H1 (cell line): ENCODE results near the gene SUPT4H1. TPM values are rescaled to one million over a fixed set of nuclear protein-coding genes. Genes with fewer than 3 reads are reported as not detected.

Experiments
- CTCF ChIA-PET: fragments of 300-600 bp; sonication (Branson Sonifier 250); formaldehyde crosslinking; loops from one replicate; lab custom pipeline; 2021; ENCODE audit not compliant: partially characterized antibody; lab: Charles Lee
- POLR2A ChIA-PET: fragments of 300-600 bp; sonication (Branson Sonifier 250); formaldehyde crosslinking; loops from one replicate; lab custom pipeline; 2021; ENCODE audit warnings: inconsistent platforms; ENCODE audit not compliant: partially characterized antibody; lab: Charles Lee
- DNase-seq, 2 experiments: peaks; one replicate each; pipeline versions ENCODE4 v3.0.0 to v3.0.0-alpha.2; 2010 to 2022; ENCODE audit warnings: low spot score in 2 of 2, low read depth in 1 of 2, mixed read lengths in 1 of 2
- FAIRE-seq: peaks from 2 replicates; lab custom pipeline; 2011; peaks lifted over from hg19 to GRCh38; lab: Jason Lieb, UNC
- H2AFZ ChIP-seq: 2 replicates; pipeline ENCODE4 v1.8.1; 2012; ENCODE audit warnings: low read length, inconsistent platforms
- H2AK5ac ChIP-seq: 2 replicates; pipeline ENCODE4 v1.6.1; 2013; ENCODE audit warnings: low read depth, low read length
- H2BK120ac ChIP-seq: replicated peaks from 2 replicates; pipeline ENCODE3; 2013; ENCODE audit warnings: low read depth, low read length, inconsistent platforms
- H2BK12ac ChIP-seq: 2 replicates; pipeline ENCODE4 v1.6.1; 2013; ENCODE audit warnings: low read depth, low read length
- H2BK15ac ChIP-seq: 2 replicates; pipeline ENCODE4 v1.6.1; 2013; ENCODE audit warnings: low read length
- H2BK20ac ChIP-seq: 2 replicates; pipeline ENCODE4 v1.6.1; 2013; ENCODE audit warnings: low read length
- H2BK5ac ChIP-seq: 2 replicates; pipeline ENCODE4 v1.6.1; 2013; ENCODE audit warnings: low read depth, low read length
- H3K14ac ChIP-seq: 2 replicates; pipeline ENCODE4 v1.6.1; 2013; ENCODE audit warnings: inconsistent platforms; ENCODE audit not compliant: insufficient read length
- H3K18ac ChIP-seq: 2 replicates; pipeline ENCODE4 v1.6.1; 2013; ENCODE audit warnings: low read length; ENCODE audit errors: extremely low read depth
- H3K23ac ChIP-seq: 2 replicates; pipeline ENCODE4 v1.6.1; 2013; ENCODE audit warnings: inconsistent platforms; ENCODE audit not compliant: insufficient read length
- H3K23me2 ChIP-seq: 2 replicates; pipeline ENCODE4 v1.6.1; 2013; ENCODE audit warnings: low read depth, low read length
- H3K27ac ChIP-seq: 2 replicates; pipeline ENCODE4 v1.6.1; 2011; ENCODE audit warnings: low read depth, low read length, inconsistent platforms
- H3K27me3 ChIP-seq, 4 experiments: replicated peaks in 1 of 4; 1 replicate in 1 of 4; 2 replicates in 3 of 4; pipeline versions ENCODE4 v1.6.1 to v1.8.1; 2011 to 2013; ENCODE audit warnings: low read length in 3 of 4, mild to moderate bottlenecking in 3 of 4, inconsistent platforms in 2 of 4, mixed read lengths in 2 of 4, moderate library complexity in 1 of 4; ENCODE audit not compliant: control insufficient read depth in 3 of 4, insufficient read depth in 3 of 4; ENCODE audit errors: extremely low read depth in 1 of 4
- H3K36me3 ChIP-seq, 4 experiments: 2 replicates each; pipeline versions ENCODE4 v1.6.1 to v1.8.1; 2011 to 2013; ENCODE audit warnings: mild to moderate bottlenecking in 4 of 4, low read length in 3 of 4, moderate library complexity in 2 of 4, control low read depth in 1 of 4, inconsistent platforms in 1 of 4; ENCODE audit not compliant: insufficient read depth in 4 of 4, control insufficient read depth in 2 of 4
- H3K4ac ChIP-seq: replicated peaks from 2 replicates; pipeline ENCODE3; 2013; ENCODE audit warnings: low read length, low read depth, mixed read lengths, inconsistent platforms; ENCODE audit not compliant: insufficient read length
- H3K4me1 ChIP-seq, 4 experiments: replicated peaks in 1 of 4; 1 replicate in 1 of 4; 2 replicates in 3 of 4; pipeline versions ENCODE4 v1.6.1 to v1.8.1; 2011 to 2013; ENCODE audit warnings: low read length in 3 of 4, inconsistent platforms in 2 of 4, mixed read lengths in 1 of 4; ENCODE audit not compliant: insufficient read depth in 4 of 4, control insufficient read depth in 3 of 4
- H3K4me2 ChIP-seq, 2 experiments: 2 replicates each; pipeline versions ENCODE4 v1.6.1 to v1.8.1; 2011 to 2013; ENCODE audit warnings: low read depth in 2 of 2, low read length in 2 of 2, control low read depth in 1 of 2, inconsistent platforms in 1 of 2, mild to moderate bottlenecking in 1 of 2; ENCODE audit not compliant: insufficient read depth in 1 of 2
- H3K4me3 ChIP-seq, 4 experiments: fragments of 200-600, 300-600 bp in 1 of 4; sonication (generic), shearing (Covaris generic), sonication (Bioruptor Twin) in 1 of 4; 2 replicates each; pipeline versions ENCODE4 v1.5.1 to v1.8.1; 2011 to 2016; ENCODE audit warnings: low read length in 4 of 4, low read depth in 3 of 4, control low read depth in 2 of 4, inconsistent platforms in 2 of 4, mild to moderate bottlenecking in 2 of 4, mixed read lengths in 1 of 4, moderate library complexity in 1 of 4; ENCODE audit not compliant: insufficient read depth in 2 of 4; ENCODE audit errors: extremely low read depth in 1 of 4
- H3K56ac ChIP-seq: replicated peaks from 2 replicates; pipeline ENCODE3; 2013; ENCODE audit warnings: low read depth, mild to moderate bottlenecking, mixed read lengths, low read length, inconsistent platforms; ENCODE audit not compliant: insufficient read length
- H3K79me1 ChIP-seq: 2 replicates; pipeline ENCODE4 v1.6.1; 2013; ENCODE audit warnings: low read depth, low read length, control low read depth
- H3K79me2 ChIP-seq, 2 experiments: 2 replicates each; pipeline versions ENCODE4 v1.6.1 to v1.8.1; 2012 to 2013; ENCODE audit warnings: low read length in 2 of 2, mild to moderate bottlenecking in 2 of 2, inconsistent platforms in 1 of 2; ENCODE audit not compliant: insufficient read depth in 2 of 2, control insufficient read depth in 1 of 2
- H3K9ac ChIP-seq, 4 experiments: replicated peaks in 1 of 4; 1 replicate in 1 of 4; 2 replicates in 3 of 4; pipeline versions ENCODE4 v1.6.1 to v1.8.1; 2011 to 2013; ENCODE audit warnings: low read depth in 3 of 4, low read length in 3 of 4, control low read depth in 2 of 4, mild to moderate bottlenecking in 2 of 4, moderate library complexity in 2 of 4, inconsistent platforms in 1 of 4; ENCODE audit errors: extremely low read depth in 1 of 4
- H3K9me3 ChIP-seq, 2 experiments: 2 replicates each; pipeline versions ENCODE4 v1.6.1 to v1.8.1; 2012 to 2013; ENCODE audit warnings: mild to moderate bottlenecking in 2 of 2, moderate library complexity in 2 of 2, control low read depth in 1 of 2, inconsistent platforms in 1 of 2, low read depth in 1 of 2, low read length in 1 of 2, mixed read lengths in 1 of 2; ENCODE audit not compliant: insufficient read depth in 2 of 2
- H4K20me1 ChIP-seq, 2 experiments: replicated peaks in 1 of 2; 2 replicates each; pipeline versions ENCODE3 to v1.8.1; 2011 to 2013; ENCODE audit warnings: inconsistent platforms in 2 of 2, low read length in 2 of 2, mild to moderate bottlenecking in 1 of 2; ENCODE audit not compliant: insufficient read depth in 2 of 2, control insufficient read depth in 1 of 2
- H4K5ac ChIP-seq: 2 replicates; pipeline ENCODE4 v1.6.1; 2013; ENCODE audit warnings: low read length, low read depth, mixed read lengths, inconsistent platforms; ENCODE audit not compliant: insufficient read length
- H4K8ac ChIP-seq: 2 replicates; pipeline ENCODE4 v1.8.0; 2013; ENCODE audit warnings: mild to moderate bottlenecking, moderate library complexity, low read length, inconsistent platforms; ENCODE audit not compliant: insufficient read depth; ENCODE audit errors: extremely low read depth
- H4K91ac ChIP-seq: replicated peaks from 2 replicates; pipeline ENCODE3; 2013; ENCODE audit warnings: low read length, mixed read lengths, inconsistent platforms; ENCODE audit not compliant: insufficient read length
- ASH2L ChIP-seq: fragments of 200-600, 300-600 bp; sonication (generic); IDR thresholded peaks from one replicate; pipeline ENCODE4 v1.7.1; 2017; ENCODE audit warnings: low read length
- CEBPB ChIP-seq: IDR thresholded peaks from 2 replicates; pipeline ENCODE4 v1.6.1; 2012; ENCODE audit warnings: low read depth, low read length
- GTF2F1 ChIP-seq: IDR thresholded peaks from 2 replicates; pipeline ENCODE4 v1.6.1; 2012; ENCODE audit warnings: low read depth, low read length, improper control_type of control experiment, borderline replicate concordance
- JUND ChIP-seq: IDR thresholded peaks from 2 replicates; pipeline ENCODE4 v1.6.1; 2011; ENCODE audit warnings: mild to moderate bottlenecking, improper control_type of control experiment, low read length
- KDM1A ChIP-seq: fragments of 200-600, 300-600 bp; sonication (generic); IDR thresholded peaks from 2 replicates; pipeline ENCODE4 v1.7.1; 2016; ENCODE audit warnings: mild to moderate bottlenecking, low read length, borderline replicate concordance
- MAFK ChIP-seq: IDR thresholded peaks from 2 replicates; pipeline ENCODE4 v1.6.1; 2012; ENCODE audit warnings: low read depth, mild to moderate bottlenecking, improper control_type of control experiment, low read length
- NRF1 ChIP-seq: IDR thresholded peaks from 2 replicates; pipeline ENCODE4 v1.6.1; 2011; ENCODE audit warnings: mild to moderate bottlenecking, low read depth, low read length, improper control_type of control experiment
- PHF8 ChIP-seq: fragments of 200-600 bp; sonication (generic); conservative IDR thresholded peaks from 2 replicates; pipeline ENCODE4 v1.7.1; 2012; ENCODE audit warnings: low read depth, mild to moderate bottlenecking, inconsistent platforms, low read length, moderate library complexity
- SIN3A ChIP-seq, 2 experiments: IDR thresholded peaks in 1 of 2; conservative IDR thresholded peaks in 1 of 2; 2 replicates each; pipeline ENCODE4 v1.6.1; 2011 to 2012; ENCODE audit warnings: low read length in 2 of 2, improper control_type of control experiment in 1 of 2, low read depth in 1 of 2, mild to moderate bottlenecking in 1 of 2
- SIX5 ChIP-seq: IDR thresholded peaks from 2 replicates; pipeline ENCODE4 v1.6.1; 2011; ENCODE audit warnings: mild to moderate bottlenecking, low read depth, low read length
- SUZ12 ChIP-seq: fragments of 200-600 bp; sonication (generic); IDR thresholded peaks from 2 replicates; pipeline ENCODE4 v1.6.1; 2012; ENCODE audit warnings: mild to moderate bottlenecking, inconsistent platforms, low read length, moderate library complexity, mixed read lengths
- WGBS, 2 experiments: shearing (Covaris generic) in 1 of 2; methylation state at CpG; one replicate each; pipeline versions ENCODE4 v1.1.6 to v1.1.7; 2013 to 2015; ENCODE audit warnings: low lambda C conversion rate in 2 of 2, mixed read lengths in 2 of 2, inconsistent platforms in 1 of 2, low coverage in 1 of 2, missing lambda C conversion rate in 1 of 2; ENCODE audit not compliant: insufficient replicate concordance in 2 of 2, insufficient coverage in 1 of 2, insufficient read length in 1 of 2; ENCODE audit errors: extremely low coverage in 1 of 2, missing lambda C conversion rate in 1 of 2; 5-methylcytosine and 5-hydroxymethylcytosine counted together
- polyA plus RNA-seq, 7 experiments: library from polyadenylated mRNA; depleted of rRNA in 3 of 7; stranded (reverse) in 5 of 7; unstranded in 2 of 7; fragments of >200 nt in 5 of 7; fragments of 200-250 nt in 2 of 7; gene quantifications; 1 replicate in 5 of 7; 2 replicates in 1 of 7; 4 replicates in 1 of 7; pipeline versions ENCODE4 v1.2.1 to v1.2.3, GENCODE V29; 2011 to 2013; ENCODE audit warnings: missing spikeins in 2 of 7, mixed read lengths in 2 of 7
- total RNA-seq: library from RNA; stranded (reverse); fragmentation: NEBNext Ultra II Directional; extraction: Animal tissue kit (Norgen Biotek cat#: 25700); gene quantifications from 2 replicates; pipeline ENCODE4 v1.2.1, GENCODE V29; 2021
- TF ChIP-seq, protein P1 (sequence below): IDR thresholded peaks from 2 replicates; pipeline ENCODE4 v1.6.1; 2011; ENCODE audit warnings: low read length, improper control_type of control experiment

The SUPT4H1 gene
- total and polyA plus RNA-seq, 2 of the 8 experiments (the other 6 are each of a cell fraction or from before 2014, with no cell fraction given), result 112 to 143 TPM

DNA sequence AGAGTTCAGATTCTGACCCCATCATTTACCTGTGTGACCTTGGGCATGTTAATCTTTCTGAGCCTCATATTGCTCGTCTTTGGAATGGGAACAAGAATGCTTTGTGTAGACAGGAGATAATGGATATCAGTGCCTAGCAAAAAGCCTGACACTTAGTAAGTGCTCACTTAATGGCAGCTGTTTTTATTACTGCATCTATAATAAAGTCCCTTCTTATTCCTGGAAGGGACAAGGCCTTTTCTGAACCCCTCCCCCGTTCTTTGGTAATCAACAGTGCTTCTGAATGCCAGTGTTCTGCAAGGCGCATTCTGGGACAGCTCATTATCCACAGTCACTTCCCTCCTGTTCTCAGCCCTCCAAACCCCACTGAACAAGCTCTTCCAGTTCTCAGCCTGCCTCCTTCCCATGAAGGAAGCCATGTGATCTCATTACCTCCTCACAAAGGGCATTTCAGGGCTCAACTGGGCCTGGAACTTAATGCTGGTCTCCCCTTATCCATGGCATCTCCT, 25.1 kb upstream of the SUPT4H1 start:
- DNase-seq, result peak in 1 of 2 experiments; percentile 36
- Histone ChIP-seq H3K23ac (no peak overlapping the region), H3K79me2 (no peaks in the 10 kb centered on the region), H3K4me3 (no peak overlapping the region), H4K20me1 (no peaks in the 10 kb centered on the region), H3K9me3 (no peaks in the 10 kb centered on the region), H3K4me2 (peak overlapping the region in 1 of 2 experiments; percentile 20; a peak in 2 of 4 replicates), H3K14ac (no peak overlapping the region), H3K9ac (no peak overlapping the region), H4K5ac (no peak overlapping the region), H4K91ac (no peak overlapping the region), H3K79me1 (no peaks in the 10 kb centered on the region), H3K4ac (no peak overlapping the region), H3K56ac (no peak overlapping the region), H2BK120ac (no peak overlapping the region), H2BK20ac (peak overlapping the region; percentile 53; the same call in 1 of the 2 replicates), H3K36me3 (no peaks in the 10 kb centered on the region), H2BK12ac (no peak overlapping the region; the same call in 1 of the 2 replicates), H3K23me2 (no peaks in the 10 kb centered on the region), H3K27me3 (no peaks in the 10 kb centered on the region), H3K18ac (no peak overlapping the region), H2BK5ac (no peak overlapping the region; the same call in 1 of the 2 replicates), H2AFZ (peak overlapping the region; percentile 80; the same call in 1 of the 2 replicates), H2BK15ac (no peak overlapping the region), H4K8ac (no peak overlapping the region), H2AK5ac (no peak overlapping the region), H3K4me1 (peaks cover 6 to 15% (median 10%) of the 10 kb centered on the region in 4 experiments; a peak in 5 of 7 replicates), H3K27ac (no peak overlapping the region)
- no peak for FAIRE-seq
- ChIA-PET CTCF (interaction anchor here (1.0 to 2.8 kb wide), 6 partner anchors 8 to 69 kb away, joined by 3 to 14 read pairs (median 3); no protein-coding TSS in a partner anchor), POLR2A (interaction anchor here (0.6 to 1.7 kb wide), 4 partner anchors 19 to 39 kb away, joined by 3 to 9 read pairs (median 4); partner anchors contain the start of gene SUPT4H1)
- no peak for TF ChIP-seq SIX5
- no peak for TF ChIP-seq MAFK
- TF ChIP-seq CEBPB, result no peak
- no peak for TF ChIP-seq ASH2L
- TF ChIP-seq SUZ12, result no peak
- no peak for TF ChIP-seq PHF8
- TF ChIP-seq GTF2F1, result no peak
- TF ChIP-seq, protein P1, sequence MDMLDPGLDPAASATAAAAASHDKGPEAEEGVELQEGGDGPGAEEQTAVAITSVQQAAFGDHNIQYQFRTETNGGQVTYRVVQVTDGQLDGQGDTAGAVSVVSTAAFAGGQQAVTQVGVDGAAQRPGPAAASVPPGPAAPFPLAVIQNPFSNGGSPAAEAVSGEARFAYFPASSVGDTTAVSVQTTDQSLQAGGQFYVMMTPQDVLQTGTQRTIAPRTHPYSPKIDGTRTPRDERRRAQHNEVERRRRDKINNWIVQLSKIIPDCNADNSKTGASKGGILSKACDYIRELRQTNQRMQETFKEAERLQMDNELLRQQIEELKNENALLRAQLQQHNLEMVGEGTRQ, result no peak
- TF ChIP-seq JUND, result no peak
- no peak for TF ChIP-seq KDM1A
- no peak for TF ChIP-seq NRF1
- TF ChIP-seq SIN3A (conservative IDR thresholded peaks at IDR 0.05 in 1 of 2, IDR thresholded peaks at IDR 0.05 in 1 of 2; ENCODE audit: low read depth in 1 of 2, low read length in 2 of 2), result no peak
- 86% methylated on average over 3 of the region's 3 CpGs; no CpG with 5 or more reads in 1 of the 2 experiments for WGBS, 2 experiments
